Spleen (tissue), 11 donors: ENCODE measurements around the gene TBC1D8. TPM values are rescaled to one million over a fixed set of nuclear protein-coding genes. Genes with fewer than 3 reads are reported as not detected.

Source experiments
- DNase-seq: peaks from one replicate; pipeline ENCODE4 v3.0.0-alpha.2; 2020
- H3K27ac ChIP-seq, 8 donors: fragments of 200-600 bp; sonication (generic) in 7 of 8; 1 replicate in 4 of 8; 2 replicates in 4 of 8; pipeline versions ENCODE4 v1.5.0 to v1.8.0; 2016 to 2021; ENCODE audit warnings: inconsistent platforms in 4 of 8, mild to moderate bottlenecking in 4 of 8, moderate library complexity in 1 of 8
- H3K27me3 ChIP-seq, 7 donors: fragments of 200-600 bp; sonication (generic) in 6 of 7; replicated peaks in 1 of 7; 1 replicate in 4 of 7; 2 replicates in 3 of 7; pipeline versions ENCODE4 v1.5.0 to v1.8.0; 2016 to 2021; ENCODE audit warnings: inconsistent platforms in 3 of 7, mild to moderate bottlenecking in 1 of 7
- H3K36me3 ChIP-seq, 6 donors: fragments of 200-600 bp; sonication (generic) in 5 of 6; 1 replicate in 4 of 6; 2 replicates in 2 of 6; pipeline versions ENCODE4 v1.5.0 to v1.8.0; 2016 to 2021; ENCODE audit warnings: inconsistent platforms in 2 of 6
- H3K4me1 ChIP-seq, 6 donors: fragments of 200-600 bp; sonication (generic) in 5 of 6; 1 replicate in 3 of 6; 2 replicates in 3 of 6; pipeline versions ENCODE4 v1.5.0 to v1.8.0; 2016 to 2021; ENCODE audit warnings: inconsistent platforms in 3 of 6
- H3K4me3 ChIP-seq, 8 donors: fragments of 200-600 bp; sonication (generic) in 7 of 8; 1 replicate in 4 of 8; 2 replicates in 4 of 8; pipeline versions ENCODE4 v1.5.0 to v1.8.0; 2016 to 2021; ENCODE audit warnings: inconsistent platforms in 4 of 8, mild to moderate bottlenecking in 4 of 8, moderate library complexity in 2 of 8
- H3K9me3 ChIP-seq, 8 donors: fragments of 200-600 bp; sonication (generic) in 7 of 8; 1 replicate in 4 of 8; 2 replicates in 4 of 8; pipeline versions ENCODE4 v1.5.0 to v1.8.0; 2016 to 2021; ENCODE audit warnings: inconsistent platforms in 4 of 8
- POLR2A ChIP-seq, 3 donors: fragments of 450-650 bp; IDR thresholded peaks; one replicate each; pipeline ENCODE4 v1.5.1; 2017; ENCODE audit warnings: antibody characterized with exemption in 3 of 3, mild to moderate bottlenecking in 1 of 3
- POLR2AphosphoS5 ChIP-seq, 3 donors: sonication (generic); formaldehyde crosslinking; IDR thresholded peaks; one replicate each; pipeline ENCODE4 v1.5.1; 2017; ENCODE audit warnings: antibody characterized with exemption in 3 of 3
- WGBS, 5 donors: extraction: QIAGEN DNeasy Blood & Tissue Kit in 3 of 5; methylation state at CpG; one replicate each; pipeline versions ENCODE4 v1.1.5 to v1.1.7; 2013 to 2018; 5-methylcytosine and 5-hydroxymethylcytosine counted together
- intact Hi-C: fragments of 100-400 bp; cut with DNase I; formaldehyde crosslinking; loops from one replicate; pipeline ENCODE4 v1.15.0; 2023; ENCODE audit warnings: low total_unique reads
- polyA plus RNA-seq, 3 donors: library from polyadenylated mRNA; stranded (reverse); fragments of 200-250 nt; gene quantifications; one replicate each; pipeline ENCODE4 v1.2.1, GENCODE V29; 2013
- total RNA-seq, 7 donors: library from RNA; depleted of rRNA in 3 of 7; stranded (reverse); fragments of >200 nt in 3 of 7; fragmentation: NEBNext Ultra II Directional in 4 of 7; extraction: Animal tissue kit (Norgen Biotek cat#: 25700) in 4 of 7; gene quantifications; one replicate each; pipeline versions ENCODE4 v1.1.0 to v1.2.1, GENCODE V29; 2016 to 2021
- TF ChIP-seq, protein P1 (sequence below), 11 experiments: fragments of 200-600 bp in 7 of 11; fragments of 450-650 bp in 4 of 11; sonication (generic) in 4 of 11; IDR thresholded peaks in 8 of 11; conservative IDR thresholded peaks in 3 of 11; 1 replicate in 7 of 11; 2 replicates in 4 of 11; pipeline versions ENCODE4 v1.4.0 to v1.8.0; 2016 to 2021; ENCODE audit warnings: antibody characterized with exemption in 11 of 11, inconsistent platforms in 4 of 11, mild to moderate bottlenecking in 1 of 11
- donor health status: healthy with polysubstance abuse.
- donor health status: DM: no; HTN: no; CAD: no; lungs with moderate emphysema.
- donor health status: DM: no; HTN: no; CAD: no.
- donor health status: Bipolar disorder and iron deficiency.
- donor health status: healthy.
- donor health status: DM: no; HTN: no; CAD: no.
- donor health status: DM: yes; HTN: yes; CAD: no.

Gene TBC1D8
- total and polyA plus RNA-seq, 10 donors: 7.2 to 104 (median 40.5) TPM

DNA sequence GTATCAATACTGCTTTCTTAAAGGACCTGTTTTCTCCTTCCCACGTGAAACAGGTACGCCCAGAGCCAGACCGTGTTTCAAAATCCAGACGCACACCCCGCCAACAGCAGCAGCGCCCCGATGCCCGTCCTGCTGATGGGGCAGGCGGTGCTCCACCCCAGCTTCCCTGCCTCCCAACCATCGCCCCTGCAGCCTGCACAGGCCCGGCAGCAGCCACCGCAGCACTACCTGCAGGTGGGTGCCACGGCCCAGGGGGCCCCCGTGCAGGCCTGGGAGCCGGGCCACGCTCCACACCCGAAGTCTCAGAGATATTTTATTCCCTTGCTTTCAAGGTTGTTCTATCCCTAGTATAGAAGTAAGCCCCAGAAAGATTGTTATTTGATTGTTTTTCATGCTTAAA is 157.9 kb downstream of the TBC1D8 start:
- Histone ChIP-seq H3K9me3 (no peaks in the 10 kb centered on the region), H3K36me3 (peaks cover 0 to 16% (median 0%) of the 10 kb centered on the region in 6 donors), H3K4me1 (peaks cover 0 to 3% (median 0%) of the 10 kb centered on the region in 6 donors), H3K27ac (no peak overlapping the region), H3K4me3 (no peak overlapping the region), H3K27me3 (no peaks in the 10 kb centered on the region)
- TF ChIP-seq POLR2A (IDR thresholded peaks at IDR 0.05) (no peak), POLR2AphosphoS5 (IDR thresholded peaks at IDR 0.05) (no peak)
- TF ChIP-seq, protein P1, sequence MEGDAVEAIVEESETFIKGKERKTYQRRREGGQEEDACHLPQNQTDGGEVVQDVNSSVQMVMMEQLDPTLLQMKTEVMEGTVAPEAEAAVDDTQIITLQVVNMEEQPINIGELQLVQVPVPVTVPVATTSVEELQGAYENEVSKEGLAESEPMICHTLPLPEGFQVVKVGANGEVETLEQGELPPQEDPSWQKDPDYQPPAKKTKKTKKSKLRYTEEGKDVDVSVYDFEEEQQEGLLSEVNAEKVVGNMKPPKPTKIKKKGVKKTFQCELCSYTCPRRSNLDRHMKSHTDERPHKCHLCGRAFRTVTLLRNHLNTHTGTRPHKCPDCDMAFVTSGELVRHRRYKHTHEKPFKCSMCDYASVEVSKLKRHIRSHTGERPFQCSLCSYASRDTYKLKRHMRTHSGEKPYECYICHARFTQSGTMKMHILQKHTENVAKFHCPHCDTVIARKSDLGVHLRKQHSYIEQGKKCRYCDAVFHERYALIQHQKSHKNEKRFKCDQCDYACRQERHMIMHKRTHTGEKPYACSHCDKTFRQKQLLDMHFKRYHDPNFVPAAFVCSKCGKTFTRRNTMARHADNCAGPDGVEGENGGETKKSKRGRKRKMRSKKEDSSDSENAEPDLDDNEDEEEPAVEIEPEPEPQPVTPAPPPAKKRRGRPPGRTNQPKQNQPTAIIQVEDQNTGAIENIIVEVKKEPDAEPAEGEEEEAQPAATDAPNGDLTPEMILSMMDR (IDR thresholded peaks at IDR 0.05 in 8 of 11, conservative IDR thresholded peaks at IDR 0.05 in 3 of 11): no peak
- WGBS, 5 donors: 88 to 96% (median 93%) methylated on average over 15 to 17 of the region's 17 CpGs
- intact Hi-C loops: loop anchor here (10.0 kb wide), 1 partner anchor 728 kb away; no protein-coding TSS in a partner anchor
- DNase-seq: no peak

DNA sequence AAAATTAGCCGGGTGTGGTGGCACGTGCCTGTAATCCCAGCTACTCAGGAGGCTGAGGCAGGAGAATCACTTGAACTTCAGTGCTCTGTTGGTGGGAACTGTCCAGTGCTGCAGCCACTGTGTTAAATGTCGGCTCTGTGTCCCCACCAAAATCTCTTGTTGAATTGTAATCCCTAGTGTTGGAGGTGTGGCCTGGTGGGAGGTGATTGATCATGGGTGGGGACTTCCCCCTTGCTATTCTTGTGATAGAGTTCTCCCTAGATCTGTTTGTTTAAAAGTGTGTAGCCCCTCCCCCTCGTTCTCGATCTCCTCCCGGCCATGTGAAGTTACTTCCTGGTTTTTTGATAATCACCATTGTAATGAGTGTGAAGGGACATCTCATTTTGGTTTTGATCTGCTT is 158.9 kb downstream of the TBC1D8 start:
- no peaks in the 10 kb centered on the region for H3K9me3 ChIP-seq
- no peak overlapping the region for H3K4me3 ChIP-seq
- H3K27ac ChIP-seq: no peak overlapping the region
- peaks cover 0 to 3% (median 0%) of the 10 kb centered on the region in 6 donors for H3K4me1 ChIP-seq
- TF ChIP-seq POLR2AphosphoS5 (IDR thresholded peaks at IDR 0.05) (no peak), POLR2A (IDR thresholded peaks at IDR 0.05) (no peak)
- TF ChIP-seq, protein P1 (IDR thresholded peaks at IDR 0.05 in 8 of 11, conservative IDR thresholded peaks at IDR 0.05 in 3 of 11): no peak
- 59 to 79% (median 72%) methylated on average over 6 of the region's 6 CpGs for WGBS, 5 donors
- no peaks in the 10 kb centered on the region for H3K27me3 ChIP-seq
- no peak for DNase-seq
- H3K36me3 ChIP-seq: peaks cover 0 to 21% (median 0%) of the 10 kb centered on the region in 6 donors
- intact Hi-C loops: loop anchor here (10.0 kb wide), 1 partner anchor 727 kb away; no protein-coding TSS in a partner anchor

DNA sequence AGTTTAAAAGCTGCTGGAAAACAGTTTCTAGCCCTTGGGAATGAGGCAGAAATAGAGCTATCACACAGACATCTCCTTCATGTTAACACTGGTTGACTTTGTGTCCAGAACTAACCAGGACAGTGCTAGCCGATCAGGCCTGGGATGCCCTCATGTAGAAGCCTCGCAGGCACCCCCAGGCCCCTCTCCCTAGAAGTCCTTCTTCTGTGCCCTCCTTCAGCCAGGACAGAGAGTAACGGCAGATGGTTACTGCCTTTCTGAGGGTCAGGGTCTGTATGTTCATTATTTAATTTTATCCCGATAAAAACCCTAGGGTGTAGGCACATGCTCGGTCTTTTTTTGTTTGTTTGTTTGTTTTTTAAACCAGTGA is 159.8 kb downstream of the TBC1D8 start:
- intact Hi-C loops: loop anchor here (10.0 kb wide), 1 partner anchor 727 kb away; no protein-coding TSS in a partner anchor
- 91 to 98% (median 96%) methylated on average over 5 of the region's 5 CpGs for WGBS, 5 donors
- Histone ChIP-seq H3K4me1 (peaks cover 0 to 3% (median 0%) of the 10 kb centered on the region in 6 donors), H3K36me3 (peaks cover 0 to 21% (median 0%) of the 10 kb centered on the region in 6 donors), H3K9me3 (no peaks in the 10 kb centered on the region), H3K4me3 (no peak overlapping the region), H3K27ac (no peak overlapping the region), H3K27me3 (no peaks in the 10 kb centered on the region)
- no peak for DNase-seq
- TF ChIP-seq, protein P1 (IDR thresholded peaks at IDR 0.05 in 8 of 11, conservative IDR thresholded peaks at IDR 0.05 in 3 of 11): no peak
- TF ChIP-seq POLR2AphosphoS5 (IDR thresholded peaks at IDR 0.05): no peak
- TF ChIP-seq POLR2A (IDR thresholded peaks at IDR 0.05): no peak

DNA sequence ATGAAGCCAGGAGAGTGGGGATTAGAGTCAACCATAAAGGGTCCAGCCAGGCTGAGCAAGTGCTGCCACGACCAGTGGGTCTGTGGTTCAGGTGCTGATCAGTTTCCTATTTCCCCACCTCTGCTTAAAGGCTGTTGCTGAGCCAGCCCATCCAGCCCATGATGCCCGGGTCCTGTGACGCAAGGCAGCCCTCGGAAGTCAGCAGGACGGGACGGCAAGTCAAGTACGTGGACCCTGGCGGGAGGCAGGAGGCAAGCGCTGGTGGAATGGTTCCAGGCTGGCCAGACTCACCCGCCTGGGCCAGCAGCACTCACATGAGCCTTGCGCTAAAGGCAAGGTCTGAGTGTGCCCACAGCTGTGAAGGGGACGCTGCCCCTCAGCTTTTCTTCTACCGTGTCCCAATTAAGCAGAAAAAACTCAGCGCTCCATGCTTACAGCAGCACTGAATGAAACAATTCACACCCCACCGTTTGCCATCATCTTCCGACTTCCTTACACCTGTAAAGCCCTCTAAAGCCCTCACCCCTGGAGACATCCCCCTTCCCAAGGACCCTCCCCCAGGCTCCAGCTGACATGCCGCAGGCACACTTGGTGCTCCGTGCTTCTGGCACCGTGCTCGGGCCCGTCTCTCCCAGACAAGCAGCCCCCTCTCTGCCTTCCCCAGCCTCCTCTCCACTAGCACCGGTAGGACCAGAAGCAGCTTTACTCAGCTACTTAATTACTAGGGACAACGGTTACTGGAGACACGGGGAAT is 160.4 kb downstream of the TBC1D8 start:
- Histone ChIP-seq H3K36me3 (peaks cover 0 to 20% (median 0%) of the 10 kb centered on the region in 6 donors), H3K4me3 (no peak overlapping the region), H3K4me1 (peaks cover 0 to 3% (median 0%) of the 10 kb centered on the region in 6 donors), H3K9me3 (no peaks in the 10 kb centered on the region), H3K27ac (no peak overlapping the region), H3K27me3 (no peaks in the 10 kb centered on the region)
- 83 to 90% (median 87%) methylated on average over 24 of the region's 24 CpGs for WGBS, 5 donors
- no peak for DNase-seq
- TF ChIP-seq, protein P1 (IDR thresholded peaks at IDR 0.05 in 8 of 11, conservative IDR thresholded peaks at IDR 0.05 in 3 of 11): no peak
- no peak for TF ChIP-seq POLR2AphosphoS5 (IDR thresholded peaks at IDR 0.05)
- intact Hi-C loops: loop anchor here (10.0 kb wide), 1 partner anchor 726 kb away; no protein-coding TSS in a partner anchor
